Activated CD4-positive, CD25-positive, alpha-beta regulatory T cell treated with anti-CD3 and anti-CD28 coated beads, Interleukin-2, amount 50 U/mL, for 16 hours (primary cell): Measurements from ENCODE around the gene CD38.
"Not testable (repeated sequence)": the region's sequence is repeated elsewhere in the genome, so short reads cannot be mapped to it uniquely, and the experiment has no call there.

Experiments used
- DNase-seq: peaks from one replicate; pipeline ENCODE4 v3.0.0-alpha.2; 2020; ENCODE audit warnings: low read depth, low spot score

The CD38 gene

DNA sequence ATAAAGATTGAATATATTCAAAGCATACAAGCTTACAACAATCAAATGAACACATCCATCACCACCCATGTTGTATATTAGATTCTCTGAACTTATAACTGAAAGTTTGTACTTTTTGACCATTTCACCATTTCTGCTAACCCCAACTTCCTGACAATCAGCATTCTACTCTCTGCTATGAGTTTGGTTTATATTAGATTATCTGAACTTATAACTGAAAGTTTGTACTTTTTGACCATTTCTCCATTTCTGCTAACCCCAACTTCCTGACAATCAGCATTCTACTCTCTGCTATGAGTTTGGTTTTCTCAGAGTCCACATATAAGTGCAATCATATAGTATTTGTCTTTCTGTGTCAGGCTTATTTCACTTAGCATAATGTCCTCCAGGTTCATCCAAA, 15.7 kb upstream of the CD38 start:
- DNase-seq = not testable (repeated sequence)

DNA sequence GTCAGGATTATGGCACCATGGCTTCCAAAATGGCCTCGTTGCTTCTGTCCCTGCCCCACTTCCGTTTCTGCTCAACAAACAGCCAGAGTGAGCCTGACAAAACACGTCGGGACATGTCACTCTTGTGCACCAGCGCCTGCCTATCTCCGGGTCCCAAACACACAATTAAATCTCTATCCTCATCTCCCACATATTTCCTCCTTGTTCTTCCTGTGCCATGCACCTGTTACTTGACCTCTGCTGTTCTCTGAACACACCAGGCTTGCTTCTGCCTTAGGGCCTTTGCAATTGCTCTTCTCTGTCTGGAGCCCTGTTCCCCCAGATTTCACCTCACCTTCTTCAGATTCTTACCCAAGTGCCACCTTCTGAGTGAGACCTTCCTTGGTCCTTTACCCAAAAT, 12.7 kb upstream of the CD38 start:
- DNase-seq = no peak

DNA sequence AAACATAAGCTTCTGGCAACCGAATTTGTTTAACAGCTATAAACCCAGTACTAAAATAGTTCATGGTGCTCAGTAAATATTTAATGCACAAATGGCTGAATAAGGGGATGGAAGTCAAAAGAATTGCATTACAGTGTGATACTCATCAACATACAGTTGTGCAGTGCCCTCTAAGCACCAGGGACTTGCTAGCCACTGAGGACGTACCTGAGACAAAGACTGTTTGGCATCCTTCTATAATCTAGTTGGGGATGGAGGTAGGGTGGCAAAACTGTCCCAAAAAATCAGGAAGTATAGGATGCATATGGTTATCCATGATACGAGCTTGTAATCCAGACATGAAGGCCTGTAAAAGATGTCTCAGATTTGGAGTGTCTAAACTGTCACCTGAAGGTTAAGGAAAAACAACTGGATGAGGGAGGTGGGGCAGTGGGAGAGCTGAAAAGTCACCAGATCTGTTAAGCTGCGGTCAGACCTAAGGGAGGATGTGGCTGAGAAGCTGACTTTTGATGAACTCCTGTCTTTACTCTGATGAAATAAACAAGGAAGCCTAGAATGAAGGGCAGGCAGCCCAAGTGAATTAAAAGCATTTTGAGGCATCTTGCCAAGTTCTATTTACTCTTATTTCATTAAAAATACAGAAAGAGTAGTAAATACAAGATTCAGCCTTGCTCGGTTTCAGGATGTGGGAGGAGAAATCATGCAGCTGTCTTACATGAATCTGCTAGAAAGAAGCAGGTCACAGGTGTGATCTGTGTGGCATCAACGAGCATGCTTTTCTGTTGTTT, 12.0 kb upstream of the CD38 start:
- no peak for DNase-seq

DNA sequence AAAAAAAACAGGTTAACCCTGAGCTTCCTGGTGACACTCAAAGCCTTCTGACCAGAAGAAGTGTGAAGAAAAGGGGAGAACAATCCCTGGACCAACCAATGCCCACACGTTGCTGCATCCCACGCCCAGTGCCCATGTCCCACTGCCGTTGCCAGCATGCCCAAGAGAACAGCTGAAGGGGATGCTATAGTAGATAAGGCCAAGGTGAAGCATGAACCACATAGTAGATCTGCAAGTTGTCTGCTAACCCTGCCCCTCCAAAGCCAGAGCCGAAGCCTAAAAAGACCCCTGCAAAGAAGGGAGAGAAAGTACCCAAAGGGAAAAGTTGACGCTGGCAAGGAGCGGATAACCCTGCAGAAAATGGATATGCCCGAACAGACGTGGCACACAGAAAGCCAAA, 11.3 kb upstream of the CD38 start:
- DNase-seq = no peak

DNA sequence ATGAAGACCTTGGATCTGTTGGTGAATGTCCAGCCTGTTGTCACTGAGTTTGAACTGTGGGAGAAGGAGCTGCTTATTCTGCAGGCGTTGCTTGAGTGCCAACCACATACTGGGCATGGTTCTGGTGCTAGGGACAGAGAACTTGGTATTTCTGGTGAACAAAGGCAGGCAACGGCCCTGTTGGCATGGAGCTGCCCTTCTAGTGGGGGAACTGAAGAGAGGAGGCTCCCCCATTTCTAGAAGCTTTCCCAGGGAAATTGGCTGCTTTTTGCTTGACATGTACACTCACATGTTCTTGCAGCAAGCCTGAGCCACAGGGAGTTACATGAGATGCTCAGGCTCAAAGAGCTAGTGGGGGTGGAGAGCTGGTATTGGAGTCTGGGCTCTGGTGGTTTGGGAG, 8.9 kb upstream of the CD38 start:
- DNase-seq = no peak

DNA sequence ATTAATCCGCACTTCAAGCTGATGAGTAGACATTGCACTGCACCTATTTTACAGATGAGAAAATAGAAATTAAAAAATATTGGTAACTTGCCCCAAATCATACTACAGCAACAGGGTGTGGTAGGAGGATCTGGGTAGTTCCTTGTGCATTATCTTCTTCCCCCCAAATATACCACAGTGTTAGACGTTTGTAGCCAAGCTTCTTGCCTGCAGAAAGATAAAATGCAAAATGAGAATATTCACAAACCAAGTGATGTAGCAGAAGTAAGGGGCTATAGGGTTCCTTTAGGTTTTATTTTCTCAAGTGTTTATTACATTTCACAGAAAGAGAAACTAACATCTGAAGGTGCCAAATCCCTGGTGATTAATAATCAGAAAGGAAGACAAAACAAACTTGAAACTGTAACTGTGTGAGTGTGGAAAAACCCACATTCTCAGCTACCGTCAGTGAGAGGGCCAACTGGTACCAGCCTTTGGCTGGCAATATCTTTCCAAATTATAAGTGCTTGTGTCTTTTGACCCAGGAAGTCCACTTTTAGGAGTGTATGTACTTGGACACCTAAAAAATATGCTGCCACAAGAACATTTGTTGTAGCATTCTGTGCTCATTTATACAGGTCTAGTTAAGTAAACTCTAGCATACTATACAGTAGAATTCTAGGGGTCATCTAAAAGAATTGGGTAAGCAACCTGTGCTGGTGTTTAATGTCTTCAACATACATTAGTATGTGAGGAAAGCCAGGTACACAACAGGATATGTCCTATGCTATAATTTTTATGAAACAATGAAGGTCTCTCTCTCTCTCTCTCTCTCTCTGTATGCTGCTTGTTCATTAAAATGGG, 6.7 kb upstream of the CD38 start:
- DNase-seq = no peak

DNA sequence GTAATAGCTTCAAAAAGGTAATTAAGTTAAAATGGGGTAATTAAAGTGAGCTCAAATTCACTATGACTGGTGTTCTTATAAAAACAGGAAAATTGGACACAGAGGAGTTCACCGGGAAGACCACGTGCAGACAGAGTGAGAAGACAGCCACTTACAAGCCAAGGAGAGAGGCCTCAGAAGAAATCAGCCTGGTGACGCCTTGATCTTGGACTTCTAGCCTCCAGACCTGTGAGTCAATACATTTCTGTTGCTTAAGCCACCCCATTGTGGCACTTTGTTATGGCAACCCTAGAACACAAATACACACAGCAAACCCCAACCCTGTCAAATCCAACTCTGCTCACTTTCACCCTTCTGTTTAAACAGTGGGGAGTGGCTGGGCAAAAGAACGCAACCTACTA, 4.1 kb upstream of the CD38 start:
- DNase-seq = no peak

DNA sequence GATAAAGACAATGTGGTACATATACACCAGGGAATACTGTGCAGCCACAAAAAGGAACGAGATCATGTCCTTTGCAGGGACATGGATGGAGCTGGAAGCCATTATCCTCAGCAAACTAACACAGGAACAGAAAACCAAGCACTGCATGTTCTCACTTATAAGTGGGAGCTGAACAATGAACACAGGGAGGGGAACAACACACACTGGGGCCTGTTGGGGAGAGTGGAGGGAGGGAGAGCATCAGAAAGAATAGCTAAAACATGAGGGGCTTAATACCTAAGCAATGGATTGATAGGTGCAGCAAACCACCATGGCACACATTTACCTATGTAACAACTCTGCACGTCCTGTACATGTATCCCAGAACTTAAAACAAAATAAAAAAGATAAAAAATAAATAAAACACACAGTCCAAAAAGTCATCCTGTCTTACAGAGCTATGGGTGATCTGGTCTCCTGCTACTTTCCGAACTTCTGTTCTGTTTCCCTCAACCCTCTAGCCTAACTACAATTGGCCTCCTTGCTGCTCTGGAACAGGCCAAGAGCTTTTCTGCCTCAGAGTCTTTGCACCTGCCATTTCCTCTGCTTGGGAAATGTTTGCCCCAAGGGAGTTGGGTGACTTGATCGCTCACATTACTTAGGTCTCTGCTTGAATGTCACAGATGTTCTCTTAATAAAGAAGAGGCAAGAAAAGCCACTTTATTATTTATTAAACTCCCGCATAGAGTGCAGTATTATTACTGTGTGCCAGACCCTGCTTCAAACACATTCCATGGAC, 1.1 kb upstream of the CD38 start:
- DNase-seq = no peak

DNA sequence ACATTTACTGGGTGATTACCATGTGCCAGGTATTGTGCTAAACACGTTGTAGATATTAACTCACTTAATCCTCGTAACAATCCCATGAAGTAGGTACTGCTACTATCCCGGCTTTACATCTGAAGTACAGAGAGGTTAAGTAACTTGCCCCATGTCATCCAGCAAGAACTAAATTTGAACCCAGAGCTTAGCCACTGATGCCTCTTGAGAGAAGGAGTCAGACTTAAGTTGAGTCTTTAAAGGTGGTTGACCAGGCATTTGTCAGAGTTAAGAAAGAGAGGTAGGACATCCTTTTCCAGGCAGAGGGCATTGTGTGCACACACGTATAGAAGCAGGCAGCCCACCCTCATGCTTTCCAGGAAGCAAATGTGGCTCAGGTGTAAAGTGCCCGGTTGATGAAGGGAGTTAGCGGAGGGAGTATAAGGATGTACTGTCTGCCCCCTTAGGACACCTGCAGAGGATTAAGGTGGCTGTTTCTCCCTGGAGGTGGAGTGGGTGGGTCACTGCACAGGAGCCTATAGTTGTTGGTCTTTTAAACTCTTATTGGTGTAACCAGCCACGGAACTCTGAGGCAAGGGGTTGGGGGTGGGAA, 335 bp upstream of the CD38 start:
- no peak for DNase-seq

DNA sequence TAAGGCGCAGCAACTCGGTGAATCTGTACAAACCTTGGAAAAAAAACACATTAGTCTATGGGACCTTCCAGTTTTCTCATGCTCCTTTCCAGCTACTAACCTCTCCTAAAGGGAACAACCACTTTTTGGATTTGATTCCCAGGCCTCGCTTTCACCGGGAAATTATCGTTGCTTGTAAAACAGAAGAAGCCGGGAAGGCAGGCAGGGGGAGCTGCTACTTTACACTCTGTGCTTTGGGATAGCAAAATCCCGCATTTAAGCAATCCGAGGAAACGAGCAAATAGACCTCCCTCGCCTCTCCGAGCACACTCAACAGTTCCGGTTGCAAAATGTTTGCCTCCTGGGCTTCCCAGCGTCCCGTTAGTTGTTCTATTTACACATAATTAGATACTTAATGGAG, 1.2 kb downstream of the CD38 start:
- no peak for DNase-seq

DNA sequence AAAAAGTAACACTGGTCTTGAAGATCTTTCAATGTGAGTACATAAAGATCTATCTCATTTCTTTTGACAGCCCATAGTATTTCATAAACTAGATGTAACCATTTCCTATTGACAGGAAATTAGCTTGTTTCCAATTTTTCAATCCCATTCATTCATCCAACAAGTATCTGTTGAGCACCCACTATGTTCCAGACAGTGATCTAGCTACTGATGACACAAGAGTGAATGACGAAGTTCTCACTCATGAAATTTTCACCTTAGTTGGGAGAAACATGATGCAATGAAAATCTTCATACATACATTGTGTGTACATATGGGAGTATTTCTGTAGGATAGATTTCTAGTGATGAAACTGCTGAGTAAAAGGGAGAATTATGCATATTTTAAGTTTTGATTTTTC, 1.7 kb downstream of the CD38 start:
- no peak for DNase-seq

DNA sequence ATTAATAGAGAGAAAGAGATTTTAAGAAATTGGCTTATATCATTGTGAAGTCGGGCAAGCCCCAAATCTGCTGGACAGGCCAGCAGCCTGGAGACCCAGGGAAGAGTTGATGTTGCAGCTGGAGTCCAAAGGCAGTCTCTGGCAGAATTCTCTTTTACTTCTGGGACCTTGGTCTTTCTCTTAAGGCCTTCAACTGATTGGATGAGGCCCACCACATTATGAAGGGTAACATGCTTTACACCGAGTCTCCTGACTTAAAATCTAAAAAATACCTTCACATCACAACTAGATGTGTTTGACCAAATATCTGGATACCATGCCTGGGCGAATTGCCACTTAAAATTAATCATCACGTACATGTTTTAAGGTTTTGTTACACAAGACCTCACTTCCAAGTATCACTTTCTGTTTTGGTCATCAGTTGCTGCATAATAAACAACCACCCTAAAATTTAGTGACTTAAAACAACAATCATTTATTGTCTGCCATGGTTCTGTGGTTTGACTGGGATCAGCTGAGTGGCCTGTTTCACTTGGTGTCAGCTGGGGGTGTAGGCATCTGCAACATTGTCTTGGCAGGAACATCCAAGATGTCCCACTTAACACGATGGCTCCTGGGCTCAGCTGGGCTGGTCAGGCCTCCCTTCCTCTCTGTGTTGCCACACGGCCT, 3.4 kb downstream of the CD38 start:
- no peak for DNase-seq

DNA sequence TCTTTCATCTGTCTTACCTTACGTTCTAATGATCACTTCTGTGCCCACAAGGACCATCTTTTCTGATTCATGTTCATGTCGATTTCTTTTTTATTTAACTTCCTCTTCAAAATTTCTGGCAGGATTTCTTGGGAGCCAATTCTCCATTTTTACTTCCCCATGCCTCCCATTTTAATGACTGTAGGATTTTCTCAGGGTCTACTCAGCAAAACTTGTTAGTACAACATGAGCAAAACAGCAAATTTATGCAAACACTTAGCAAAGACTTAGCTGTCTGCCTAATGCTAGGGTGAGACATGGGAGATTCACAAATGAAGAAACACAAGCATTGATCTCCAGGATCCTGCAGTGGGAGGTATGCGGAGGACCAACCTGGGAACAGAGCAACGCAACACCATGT, 5.5 kb downstream of the CD38 start:
- no peak for DNase-seq

DNA sequence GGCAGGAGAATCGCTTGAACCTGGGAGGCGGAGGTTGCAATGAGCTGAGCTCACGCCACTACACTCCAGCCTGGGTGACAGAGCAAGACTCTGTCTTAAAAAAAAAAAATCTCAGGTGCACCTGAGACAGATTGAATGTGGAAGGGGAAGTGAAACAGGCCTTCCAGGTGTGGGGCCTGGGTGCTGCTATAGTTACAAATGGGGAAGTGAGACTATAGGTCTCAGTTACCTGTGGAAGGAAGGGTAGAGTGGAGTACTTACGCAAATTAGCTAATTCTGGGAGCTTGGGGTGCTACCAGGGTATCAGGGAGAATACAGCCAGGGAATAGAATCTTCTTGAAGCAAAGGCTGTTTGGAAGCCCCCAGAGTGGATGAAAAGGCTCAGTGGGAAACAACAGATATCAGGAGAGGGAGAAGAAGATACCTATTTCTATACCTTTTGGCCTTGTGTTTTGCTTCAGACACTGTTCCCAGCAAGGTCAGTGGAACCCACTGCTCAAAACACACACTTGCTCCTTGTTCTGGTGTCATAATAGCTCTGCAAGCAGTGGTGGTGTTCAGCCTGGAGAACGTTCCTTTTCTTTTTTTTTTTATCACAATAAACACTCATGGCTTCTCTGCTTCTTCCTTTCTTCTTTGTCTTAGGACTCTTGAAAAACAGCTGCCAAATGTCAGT, 7.0 kb downstream of the CD38 start:
- DNase-seq = no peak

DNA sequence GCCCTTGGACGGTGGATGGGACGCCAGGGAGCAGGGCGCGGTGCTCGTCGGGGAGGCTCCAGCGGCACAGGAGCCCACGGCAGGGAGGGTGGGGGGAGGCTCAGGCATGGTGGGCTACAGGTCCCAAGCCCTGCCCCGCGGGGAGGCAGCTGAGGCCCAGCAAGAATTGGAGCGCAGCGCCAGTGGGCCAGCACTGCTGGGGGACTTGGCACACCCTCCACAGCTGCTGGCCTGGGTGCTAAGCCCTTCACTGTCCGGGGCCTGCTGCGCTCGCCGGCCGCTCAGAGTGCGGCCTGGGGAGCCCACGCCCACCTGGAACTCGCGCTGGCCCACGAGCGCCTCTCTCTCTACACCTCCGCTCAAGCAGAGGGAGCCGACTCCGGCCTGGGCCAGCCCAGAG, 8.6 kb downstream of the CD38 start:
- no peak for DNase-seq

DNA sequence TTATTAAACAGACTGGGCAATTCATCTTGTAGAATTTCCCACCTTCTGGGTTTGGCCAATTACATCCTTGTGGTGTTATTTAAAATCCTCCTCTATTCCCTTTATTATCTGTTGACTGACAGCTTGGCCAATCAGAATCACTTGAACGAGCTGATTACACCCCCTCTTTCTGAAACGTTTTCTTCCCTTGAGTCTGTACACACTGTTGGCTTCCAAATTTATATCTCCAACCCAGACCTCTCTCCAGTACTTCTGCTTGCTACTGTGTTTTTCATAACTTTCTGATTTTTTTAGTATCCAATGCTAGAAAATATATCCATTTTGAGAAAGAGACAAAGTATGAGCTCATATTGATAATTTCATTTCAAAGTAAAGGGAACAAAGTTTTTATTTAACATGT, 14.8 kb downstream of the CD38 start:
- DNase-seq = no peak

DNA sequence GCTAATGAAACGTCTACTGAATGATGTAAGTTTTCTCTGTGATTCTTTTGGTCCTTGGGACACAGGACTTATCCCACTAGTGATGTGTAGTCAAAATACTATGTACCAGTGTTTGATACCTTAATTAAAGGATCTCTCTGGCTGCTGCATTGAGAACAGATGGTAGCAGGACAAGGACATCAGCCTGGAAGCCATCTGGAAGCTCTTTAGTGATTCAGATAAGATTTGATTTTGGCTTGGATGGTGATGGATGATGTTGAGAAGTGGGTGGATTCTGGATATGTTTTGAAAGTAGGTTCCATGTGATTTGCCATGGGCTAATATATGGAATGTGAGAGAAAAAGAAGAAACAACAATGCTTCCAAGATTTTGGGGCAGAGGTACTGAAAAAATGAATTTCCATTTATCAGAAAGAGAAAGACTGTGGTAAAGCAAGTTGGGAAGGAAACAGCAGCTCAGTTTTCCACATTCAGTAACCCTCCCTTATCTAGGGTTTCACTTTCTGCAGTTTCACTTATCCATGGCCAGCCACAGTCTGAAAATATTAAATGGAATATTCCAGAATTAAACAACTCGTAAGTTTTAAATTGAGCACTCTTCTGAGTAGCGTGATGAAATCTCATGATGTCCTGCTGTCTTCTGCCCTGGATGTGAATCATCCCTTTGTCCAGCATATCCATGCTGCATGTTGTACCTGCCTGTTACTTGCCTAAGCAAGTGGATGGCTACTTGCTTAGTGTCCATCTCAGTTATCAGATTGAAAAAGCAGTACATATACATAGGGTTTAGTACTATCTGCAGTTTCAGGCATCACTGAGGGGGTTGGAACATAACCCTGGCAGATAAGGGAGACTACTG, 15.6 kb downstream of the CD38 start:
- DNase-seq = no peak

DNA sequence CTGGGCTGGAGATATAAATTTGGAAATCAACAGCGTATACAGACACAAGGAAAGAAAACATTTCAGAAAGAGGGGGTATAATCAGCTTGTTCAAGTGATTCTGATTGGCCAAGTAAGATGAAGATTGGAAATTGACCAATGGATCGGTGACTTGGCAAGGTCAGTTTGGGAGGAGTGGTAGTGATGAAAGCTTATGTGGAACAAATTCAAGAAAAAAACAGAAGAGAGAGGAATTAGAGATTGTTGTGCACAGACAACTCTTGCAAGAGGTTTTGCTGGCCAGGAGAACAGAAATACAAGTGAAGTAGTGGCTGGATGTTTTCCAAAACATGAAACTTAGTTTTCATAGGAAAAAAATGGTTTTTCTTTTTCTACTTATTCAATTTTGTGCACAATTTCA, 16.3 kb downstream of the CD38 start:
- DNase-seq = no peak

DNA sequence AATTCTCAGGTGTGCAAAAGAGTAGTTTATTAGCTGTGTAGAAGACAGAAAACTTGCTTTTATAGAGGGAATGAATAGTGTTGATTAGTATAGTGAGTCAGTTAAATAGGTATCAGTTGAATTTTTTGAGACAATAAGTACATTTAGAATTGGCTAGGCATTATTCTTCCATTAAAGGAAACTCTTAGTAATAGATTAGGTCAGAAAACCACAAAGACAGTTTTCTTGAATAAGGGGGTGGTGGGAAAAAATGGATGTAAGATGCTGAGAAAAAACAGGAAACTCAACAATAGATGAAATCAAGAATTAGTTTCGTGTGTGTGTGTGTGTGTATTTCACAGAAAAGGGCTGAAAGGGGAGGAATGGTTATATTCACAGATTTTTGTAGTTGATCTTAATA, 16.8 kb downstream of the CD38 start:
- no peak for DNase-seq

DNA sequence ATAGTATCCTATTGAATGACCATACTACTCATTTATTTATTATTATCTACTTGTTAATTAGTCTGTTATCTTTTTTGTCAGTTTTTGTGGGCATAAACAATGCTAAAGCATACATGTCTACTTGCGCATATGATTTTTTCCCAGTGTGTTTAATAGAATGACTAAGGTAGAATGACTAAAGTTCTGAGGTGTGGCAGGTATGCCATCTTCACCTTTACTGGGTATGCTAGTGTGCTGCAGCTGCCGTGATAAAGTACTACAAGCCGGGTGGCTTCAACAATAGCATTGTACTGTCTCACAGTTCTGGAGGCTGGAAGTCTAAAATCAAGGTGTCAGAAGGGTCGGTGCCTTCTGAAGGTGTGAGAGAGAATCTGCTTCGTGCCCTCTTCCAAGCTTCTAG, 19.2 kb downstream of the CD38 start:
- no peak for DNase-seq
